Measurements from ENCODE around the gene KIF13A.

KIF13A gene

DNA sequence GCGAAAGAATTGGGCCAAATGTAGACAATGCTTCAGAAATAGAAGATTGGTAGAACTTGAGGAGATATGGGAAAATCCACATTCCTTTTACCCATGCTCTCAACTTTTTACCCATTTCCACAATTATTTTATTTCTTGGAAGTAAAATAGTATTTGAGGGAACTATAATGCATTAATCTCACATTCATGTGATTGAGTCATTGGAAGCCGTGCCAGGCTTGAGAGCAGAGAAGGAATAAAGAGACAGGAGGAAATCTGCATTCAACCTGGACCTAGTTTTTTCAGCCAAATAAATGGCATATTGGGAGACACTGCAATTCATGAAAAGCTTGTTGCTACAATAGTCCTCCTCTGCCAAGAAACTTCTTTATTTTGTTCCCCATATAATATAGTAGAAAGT is 278.0 kb downstream of the KIF13A start:
- no peaks in the 10 kb centered on the region for H3K27me3 ChIP-seq (ENCODE audit: insufficient read depth, poor library complexity, severe bottlenecking)
- H3K4me1 ChIP-seq (ENCODE audit: insufficient read depth, poor library complexity, severe bottlenecking) = peaks cover 6% of the 10 kb centered on the region
- no peaks in the 10 kb centered on the region for H3K9me3 ChIP-seq (ENCODE audit: severe bottlenecking)
- no peak overlapping the region for H3K4me3 ChIP-seq (ENCODE audit: severe bottlenecking)
- TF ChIP-seq, protein P1, sequence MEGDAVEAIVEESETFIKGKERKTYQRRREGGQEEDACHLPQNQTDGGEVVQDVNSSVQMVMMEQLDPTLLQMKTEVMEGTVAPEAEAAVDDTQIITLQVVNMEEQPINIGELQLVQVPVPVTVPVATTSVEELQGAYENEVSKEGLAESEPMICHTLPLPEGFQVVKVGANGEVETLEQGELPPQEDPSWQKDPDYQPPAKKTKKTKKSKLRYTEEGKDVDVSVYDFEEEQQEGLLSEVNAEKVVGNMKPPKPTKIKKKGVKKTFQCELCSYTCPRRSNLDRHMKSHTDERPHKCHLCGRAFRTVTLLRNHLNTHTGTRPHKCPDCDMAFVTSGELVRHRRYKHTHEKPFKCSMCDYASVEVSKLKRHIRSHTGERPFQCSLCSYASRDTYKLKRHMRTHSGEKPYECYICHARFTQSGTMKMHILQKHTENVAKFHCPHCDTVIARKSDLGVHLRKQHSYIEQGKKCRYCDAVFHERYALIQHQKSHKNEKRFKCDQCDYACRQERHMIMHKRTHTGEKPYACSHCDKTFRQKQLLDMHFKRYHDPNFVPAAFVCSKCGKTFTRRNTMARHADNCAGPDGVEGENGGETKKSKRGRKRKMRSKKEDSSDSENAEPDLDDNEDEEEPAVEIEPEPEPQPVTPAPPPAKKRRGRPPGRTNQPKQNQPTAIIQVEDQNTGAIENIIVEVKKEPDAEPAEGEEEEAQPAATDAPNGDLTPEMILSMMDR (IDR thresholded peaks at IDR 0.05; ENCODE audit: poor library complexity, severe bottlenecking) = no peak
- no peaks in the 10 kb centered on the region for H3K36me3 ChIP-seq (ENCODE audit: low read depth)
- no peak overlapping the region for H3K27ac ChIP-seq (ENCODE audit: poor library complexity, severe bottlenecking)
- no peak for DNase-seq (ENCODE audit: low spot score)
- ATAC-seq (ENCODE audit: low read depth) = no peak
